ENCODE data around the gene SSNA1.

SSNA1 gene

GRCh38 chr9:137205126-137206069 lies 16.9 kb downstream of the SSNA1 start, which contains the start of the genes NDOR1 and TMEM203:
Gene NDOR1 (plus strand): TSS chr9:137205700. CDS start chr9:137205778, 78 bp downstream.
Gene TMEM203 (minus strand): TSS chr9:137205648. CDS start chr9:137205414, 234 bp downstream.
- Histone ChIP-seq H3K27ac (ENCODE audit: low read length) (no peak within 1 kb of the TSS), H3K27me3 (ENCODE audit: control insufficient read depth, insufficient read depth, low read length) (no peaks in the 10 kb centered on the region), H3K4me1 (ENCODE audit: control insufficient read depth, insufficient read depth, low read length) (peaks cover 4% of the 10 kb centered on the region; the same call in 1 of the 2 replicates), H3K4me3 (ENCODE audit: low read length) (peak within 1 kb of the TSS; percentile 78), H3K36me3 (ENCODE audit: control insufficient read depth, insufficient read depth, low read length) (0 out of 2 replicates have a peak, but pooled peaks cover 3% of the 10 kb centered on the region), H3K9me3 (ENCODE audit: control insufficient read depth, insufficient read depth, low read length) (no peaks in the 10 kb centered on the region)
- no CpG with 5 or more reads among the region's 98 CpGs for WGBS (ENCODE audit: insufficient coverage, insufficient read length)
- no peak for DNase-seq (ENCODE audit: low read depth, low spot score)

- Histone ChIP-seq H3K4me3 (ENCODE audit: low read length) (no peak overlapping the region), H3K36me3 (ENCODE audit: control insufficient read depth, insufficient read depth, low read length) (0 out of 2 replicates have a peak, but pooled peaks cover 3% of the 10 kb centered on the region), H3K4me1 (ENCODE audit: control insufficient read depth, insufficient read depth, low read length) (peaks cover 2% of the 10 kb centered on the region; the same call in 1 of the 2 replicates), H3K9me3 (ENCODE audit: control insufficient read depth, insufficient read depth, low read length) (no peaks in the 10 kb centered on the region), H3K27me3 (ENCODE audit: control insufficient read depth, insufficient read depth, low read length) (no peaks in the 10 kb centered on the region), H3K27ac (ENCODE audit: low read length) (no peak overlapping the region)
- WGBS (ENCODE audit: insufficient coverage, insufficient read length): no CpG with 5 or more reads among the region's 7 CpGs
- no peak for DNase-seq (ENCODE audit: low read depth, low spot score)
Observed at GRCh38 chr9:137206602-137207001, 18.1 kb downstream of the SSNA1 start.

- no peak for DNase-seq (ENCODE audit: low read depth, low spot score)
- H3K9me3 ChIP-seq (ENCODE audit: control insufficient read depth, insufficient read depth, low read length): no peaks in the 10 kb centered on the region
- WGBS (ENCODE audit: insufficient coverage, insufficient read length): no CpG with 5 or more reads among the region's 13 CpGs
- H3K27ac ChIP-seq (ENCODE audit: low read length): no peak overlapping the region
- H3K36me3 ChIP-seq (ENCODE audit: control insufficient read depth, insufficient read depth, low read length): peaks cover 14% of the 10 kb centered on the region
- no peaks in the 10 kb centered on the region for H3K27me3 ChIP-seq (ENCODE audit: control insufficient read depth, insufficient read depth, low read length)
- H3K4me1 ChIP-seq (ENCODE audit: control insufficient read depth, insufficient read depth, low read length): no peaks in the 10 kb centered on the region
- H3K4me3 ChIP-seq (ENCODE audit: low read length): no peak overlapping the region
Observed at GRCh38 chr9:137211532-137211931, 23.1 kb downstream of the SSNA1 start.

- H3K27ac ChIP-seq (ENCODE audit: low read length): no peak overlapping the region
- no CpG with 5 or more reads among the region's 21 CpGs for WGBS (ENCODE audit: insufficient coverage, insufficient read length)
- no peak for DNase-seq (ENCODE audit: low read depth, low spot score)
- H3K4me3 ChIP-seq (ENCODE audit: low read length): no peak overlapping the region
- peaks cover 1% of the 10 kb centered on the region; the same call in 1 of the 2 replicates for H3K4me1 ChIP-seq (ENCODE audit: control insufficient read depth, insufficient read depth, low read length)
- no peaks in the 10 kb centered on the region for H3K27me3 ChIP-seq (ENCODE audit: control insufficient read depth, insufficient read depth, low read length)
- peaks cover 11% of the 10 kb centered on the region for H3K36me3 ChIP-seq (ENCODE audit: control insufficient read depth, insufficient read depth, low read length)
- H3K9me3 ChIP-seq (ENCODE audit: control insufficient read depth, insufficient read depth, low read length): no peaks in the 10 kb centered on the region
Observed at GRCh38 chr9:137212520-137212919, 24.0 kb downstream of the SSNA1 start.

GRCh38 chr9:137213160-137214060 lies 24.9 kb downstream of the SSNA1 start:
- Histone ChIP-seq H3K27me3 (ENCODE audit: control insufficient read depth, insufficient read depth, low read length) (no peaks in the 10 kb centered on the region), H3K27ac (ENCODE audit: low read length) (no peak overlapping the region), H3K9me3 (ENCODE audit: control insufficient read depth, insufficient read depth, low read length) (no peaks in the 10 kb centered on the region), H3K36me3 (ENCODE audit: control insufficient read depth, insufficient read depth, low read length) (peaks cover 11% of the 10 kb centered on the region), H3K4me3 (ENCODE audit: low read length) (no peak overlapping the region), H3K4me1 (ENCODE audit: control insufficient read depth, insufficient read depth, low read length) (peaks cover 1% of the 10 kb centered on the region; the same call in 1 of the 2 replicates)
- DNase-seq (ENCODE audit: low read depth, low spot score): no peak
- no CpG with 5 or more reads among the region's 49 CpGs for WGBS (ENCODE audit: insufficient coverage, insufficient read length)

- Histone ChIP-seq H3K27me3 (ENCODE audit: control insufficient read depth, insufficient read depth, low read length) (no peaks in the 10 kb centered on the region), H3K36me3 (ENCODE audit: control insufficient read depth, insufficient read depth, low read length) (peaks cover 11% of the 10 kb centered on the region), H3K4me3 (ENCODE audit: low read length) (no peak overlapping the region), H3K27ac (ENCODE audit: low read length) (no peak overlapping the region), H3K4me1 (ENCODE audit: control insufficient read depth, insufficient read depth, low read length) (peaks cover 3% of the 10 kb centered on the region; the same call in 1 of the 2 replicates), H3K9me3 (ENCODE audit: control insufficient read depth, insufficient read depth, low read length) (no peaks in the 10 kb centered on the region)
- WGBS (ENCODE audit: insufficient coverage, insufficient read length): no CpG with 5 or more reads among the region's 19 CpGs
- DNase-seq (ENCODE audit: low read depth, low spot score): no peak
Observed at GRCh38 chr9:137214620-137215019, 26.1 kb downstream of the SSNA1 start.

GRCh38 chr9:137215196-137215986 lies 26.9 kb downstream of the SSNA1 start:
- Histone ChIP-seq H3K27ac (ENCODE audit: low read length) (no peak overlapping the region), H3K9me3 (ENCODE audit: control insufficient read depth, insufficient read depth, low read length) (no peaks in the 10 kb centered on the region), H3K4me1 (ENCODE audit: control insufficient read depth, insufficient read depth, low read length) (peaks cover 3% of the 10 kb centered on the region; the same call in 1 of the 2 replicates), H3K27me3 (ENCODE audit: control insufficient read depth, insufficient read depth, low read length) (no peaks in the 10 kb centered on the region), H3K4me3 (ENCODE audit: low read length) (no peak overlapping the region), H3K36me3 (ENCODE audit: control insufficient read depth, insufficient read depth, low read length) (peaks cover 11% of the 10 kb centered on the region)
- WGBS (ENCODE audit: insufficient coverage, insufficient read length): no CpG with 5 or more reads among the region's 22 CpGs
- no peak for DNase-seq (ENCODE audit: low read depth, low spot score)

GRCh38 chr9:137216188-137216965 lies 27.9 kb downstream of the SSNA1 start:
- H3K27ac ChIP-seq (ENCODE audit: low read length): no peak overlapping the region
- no peak for DNase-seq (ENCODE audit: low read depth, low spot score)
- no peak overlapping the region for H3K4me3 ChIP-seq (ENCODE audit: low read length)
- WGBS (ENCODE audit: insufficient coverage, insufficient read length): no CpG with 5 or more reads among the region's 30 CpGs
- H3K27me3 ChIP-seq (ENCODE audit: control insufficient read depth, insufficient read depth, low read length): no peaks in the 10 kb centered on the region
- peaks cover 3% of the 10 kb centered on the region; the same call in 1 of the 2 replicates for H3K4me1 ChIP-seq (ENCODE audit: control insufficient read depth, insufficient read depth, low read length)
- no peaks in the 10 kb centered on the region for H3K9me3 ChIP-seq (ENCODE audit: control insufficient read depth, insufficient read depth, low read length)
- peaks cover 11% of the 10 kb centered on the region for H3K36me3 ChIP-seq (ENCODE audit: control insufficient read depth, insufficient read depth, low read length)

All from iPS DF 6.9 (cell line).